NB4 (cell line): Measurements from ENCODE around the gene SMOC2.

ENCODE experiments used
- POLR2A ChIP-seq: IDR thresholded peaks from 2 replicates; pipeline ENCODE4 v1.6.1; 2011; ENCODE audit warnings: mild to moderate bottlenecking; ENCODE audit not compliant: insufficient read length; ENCODE audit errors: extremely low read depth
- TF ChIP-seq, protein P1 (sequence below): IDR thresholded peaks from one replicate; pipeline ENCODE4 v1.5.1; 2012; ENCODE audit warnings: low read depth, low read length

- no peak for TF ChIP-seq POLR2A
- TF ChIP-seq, protein P1, sequence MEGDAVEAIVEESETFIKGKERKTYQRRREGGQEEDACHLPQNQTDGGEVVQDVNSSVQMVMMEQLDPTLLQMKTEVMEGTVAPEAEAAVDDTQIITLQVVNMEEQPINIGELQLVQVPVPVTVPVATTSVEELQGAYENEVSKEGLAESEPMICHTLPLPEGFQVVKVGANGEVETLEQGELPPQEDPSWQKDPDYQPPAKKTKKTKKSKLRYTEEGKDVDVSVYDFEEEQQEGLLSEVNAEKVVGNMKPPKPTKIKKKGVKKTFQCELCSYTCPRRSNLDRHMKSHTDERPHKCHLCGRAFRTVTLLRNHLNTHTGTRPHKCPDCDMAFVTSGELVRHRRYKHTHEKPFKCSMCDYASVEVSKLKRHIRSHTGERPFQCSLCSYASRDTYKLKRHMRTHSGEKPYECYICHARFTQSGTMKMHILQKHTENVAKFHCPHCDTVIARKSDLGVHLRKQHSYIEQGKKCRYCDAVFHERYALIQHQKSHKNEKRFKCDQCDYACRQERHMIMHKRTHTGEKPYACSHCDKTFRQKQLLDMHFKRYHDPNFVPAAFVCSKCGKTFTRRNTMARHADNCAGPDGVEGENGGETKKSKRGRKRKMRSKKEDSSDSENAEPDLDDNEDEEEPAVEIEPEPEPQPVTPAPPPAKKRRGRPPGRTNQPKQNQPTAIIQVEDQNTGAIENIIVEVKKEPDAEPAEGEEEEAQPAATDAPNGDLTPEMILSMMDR: no peak
Measured at GRCh38 chr6:168496997-168497331, 56.0 kb downstream of the SMOC2 start.
